SK-N-SH (cell line): Measurements from ENCODE around the gene PIH1D1. TPM values are rescaled to one million over a fixed set of nuclear protein-coding genes. Genes with fewer than 3 reads are reported as not detected.

Experiments used
- CTCF ChIA-PET: fragments of 300-600, 350-600 bp; formaldehyde crosslinking; extraction: SDS; loops from one replicate; lab custom pipeline; 2021; lab: Yijun Ruan, JAX
- POLR2A ChIA-PET: fragments of 350-600 bp; sonication (Branson Sonifier 250); formaldehyde crosslinking; extraction: SDS; loops from one replicate; lab custom pipeline; 2020; ENCODE audit warnings: antibody characterized with exemption, inconsistent platforms; lab: Yijun Ruan, JAX
- DNase-seq: peaks from one replicate; pipeline ENCODE4 v3.0.0; 2012
- H2AFZ ChIP-seq: fragments of 200-600 bp; sonication (generic); 2 replicates; pipeline ENCODE4 v1.8.1; 2016; ENCODE audit warnings: antibody characterized with exemption, mild to moderate bottlenecking, low read depth
- H3F3A ChIP-seq: fragments of 200-600 bp; sonication (generic); replicated peaks from 2 replicates; pipeline ENCODE3; 2016; ENCODE audit warnings: antibody characterized with exemption, mild to moderate bottlenecking; ENCODE audit not compliant: insufficient read depth
- H3K27ac ChIP-seq, 2 experiments: fragments of 200-500 bp in 1 of 2; fragments of 200-600 bp in 1 of 2; sonication (Bioruptor generic) in 1 of 2; sonication (generic), shearing (Covaris generic) in 1 of 2; 2 replicates each; pipeline versions ENCODE4 v1.5.1 to v1.6.1; 2014 to 2016; ENCODE audit warnings: low read depth in 2 of 2, inconsistent platforms in 1 of 2, low read length in 1 of 2, mild to moderate bottlenecking in 1 of 2, mixed read lengths in 1 of 2
- H3K27me3 ChIP-seq: fragments of 200-600 bp; sonication (generic), shearing (Covaris generic); 2 replicates; pipeline ENCODE4 v1.6.1; 2016; ENCODE audit warnings: mixed run types; ENCODE audit not compliant: insufficient read depth
- H3K36me3 ChIP-seq, 2 experiments: fragments of 200-500 bp in 1 of 2; fragments of 200-600 bp in 1 of 2; sonication (Bioruptor generic) in 1 of 2; sonication (generic) in 1 of 2; replicated peaks in 1 of 2; 2 replicates each; pipeline versions ENCODE3 to v1.5.1; 2014 to 2016; ENCODE audit warnings: low read length in 1 of 2, mild to moderate bottlenecking in 1 of 2; ENCODE audit not compliant: insufficient read depth in 2 of 2, control insufficient read depth in 1 of 2
- H3K4me1 ChIP-seq, 2 experiments: fragments of 200-500 bp in 1 of 2; fragments of 200-600 bp in 1 of 2; sonication (Bioruptor generic) in 1 of 2; sonication (generic), shearing (Covaris generic) in 1 of 2; 2 replicates each; pipeline versions ENCODE4 v1.5.1 to v1.6.1; 2014 to 2016; ENCODE audit warnings: low read depth in 1 of 2, low read length in 1 of 2, mixed run types in 1 of 2; ENCODE audit not compliant: insufficient read depth in 2 of 2, control insufficient read depth in 1 of 2
- H3K4me2 ChIP-seq: fragments of 200-600 bp; sonication (generic), shearing (Covaris generic); 2 replicates; pipeline ENCODE4 v1.6.1; 2017; ENCODE audit warnings: mixed run types
- H3K4me3 ChIP-seq, 2 experiments: fragments of 200-500 bp in 1 of 2; fragments of 200-600 bp in 1 of 2; sonication (Bioruptor generic) in 1 of 2; sonication (generic), shearing (Covaris generic) in 1 of 2; 2 replicates each; pipeline versions ENCODE4 v1.5.1 to v1.8.1; 2014 to 2016; ENCODE audit warnings: low read depth in 2 of 2, inconsistent platforms in 1 of 2, low read length in 1 of 2, mild to moderate bottlenecking in 1 of 2, mixed read lengths in 1 of 2, moderate library complexity in 1 of 2
- H3K79me2 ChIP-seq: fragments of 200-600 bp; sonication (generic); 2 replicates; pipeline ENCODE4 v1.8.1; 2017; ENCODE audit warnings: mild to moderate bottlenecking; ENCODE audit not compliant: insufficient read depth
- H3K9ac ChIP-seq: fragments of 200-600 bp; sonication (generic); 2 replicates; pipeline ENCODE4 v1.6.1; 2017; ENCODE audit warnings: mixed run types
- H3K9me2 ChIP-seq: fragments of 200-600 bp; sonication (generic); 2 replicates; pipeline ENCODE4 v1.6.1; 2017; ENCODE audit warnings: mixed run types
- H3K9me3 ChIP-seq: fragments of 200-600 bp; sonication (generic); 2 replicates; pipeline ENCODE4 v1.6.1; 2017; ENCODE audit warnings: mixed run types, mild to moderate bottlenecking, moderate library complexity
- H4K20me1 ChIP-seq: fragments of 200-600 bp; sonication (generic); 2 replicates; pipeline ENCODE4 v1.6.1; 2017; ENCODE audit warnings: mild to moderate bottlenecking, mixed run types; ENCODE audit not compliant: insufficient read depth
- CHD2 ChIP-seq: fragments of 150-350 bp; IDR thresholded peaks from 2 replicates; pipeline ENCODE4 v1.6.1; 2018; ENCODE audit warnings: low read length; ENCODE audit not compliant: partially characterized antibody
- EZH2phosphoT487 ChIP-seq: fragments of 200-600 bp; sonication (generic); IDR thresholded peaks from 2 replicates; pipeline ENCODE4 v1.6.1; 2017; ENCODE audit warnings: low read depth, mixed run types, mild to moderate bottlenecking, antibody characterized with exemption, moderate library complexity, borderline replicate concordance
- IRF3 ChIP-seq: fragments of 150-350 bp; IDR thresholded peaks from 2 replicates; pipeline ENCODE4 v1.6.1; 2016; ENCODE audit warnings: mild to moderate bottlenecking, low read depth, low read length
- MAX ChIP-seq: IDR thresholded peaks from 2 replicates; pipeline ENCODE4 v1.4.0; 2012; ENCODE audit warnings: low read depth
- MXI1 ChIP-seq: IDR thresholded peaks from 2 replicates; pipeline ENCODE4 v1.6.1; 2012; ENCODE audit warnings: mild to moderate bottlenecking, low read depth, low read length, improper control_type of control experiment
- NRF1 ChIP-seq: IDR thresholded peaks from 2 replicates; pipeline ENCODE4 v1.6.1; 2012; ENCODE audit warnings: low read depth, mild to moderate bottlenecking, low read length
- POLR2AphosphoS5 ChIP-seq: IDR thresholded peaks from 2 replicates; pipeline ENCODE4 v1.6.1; 2012; ENCODE audit warnings: low read depth, low read length
- RCOR1 ChIP-seq: fragments of 150-350 bp; IDR thresholded peaks from 2 replicates; pipeline ENCODE4 v1.6.1; 2017; ENCODE audit warnings: antibody characterized with exemption, low read length
- SIN3A ChIP-seq: IDR thresholded peaks from 2 replicates; pipeline ENCODE4 v1.6.1; 2012; ENCODE audit warnings: low read depth, mild to moderate bottlenecking, low read length, moderate library complexity, borderline replicate concordance
- TAF1 ChIP-seq: IDR thresholded peaks from 2 replicates; pipeline ENCODE4 v1.6.1; 2012; ENCODE audit warnings: low read depth, mild to moderate bottlenecking, low read length, moderate library complexity, borderline replicate concordance
- TCF12 ChIP-seq: IDR thresholded peaks from 2 replicates; pipeline ENCODE4 v1.4.0; 2012
- USF2 ChIP-seq: fragments of 150-350 bp; IDR thresholded peaks from 2 replicates; pipeline ENCODE4 v1.6.1; 2017; ENCODE audit warnings: antibody characterized with exemption, low read length, low read depth, borderline replicate concordance
- WGBS: methylation state at CpG from one replicate; pipeline ENCODE4 v1.1.6; 2017; ENCODE audit warnings: low lambda C conversion rate; 5-methylcytosine and 5-hydroxymethylcytosine counted together
- polyA plus RNA-seq, 3 experiments: library from polyadenylated mRNA; depleted of rRNA; stranded (reverse); fragments of >200 nt; gene quantifications; 2 replicates each; pipeline ENCODE4 v1.2.3, GENCODE V29; 2012

The PIH1D1 gene
- polyA plus RNA-seq, 1 of the 3 experiments (the other 2 are of a cell fraction): 157 TPM

GRCh38 chr19:49428547-49429451, 22.8 kb downstream of the PIH1D1 start:
- no peaks in the 10 kb centered on the region for H3K9me2 ChIP-seq
- no peaks in the 10 kb centered on the region for H3K36me3 ChIP-seq
- CTCF ChIA-PET: interaction anchor here (0.5 to 6.2 kb wide), 7 partner anchors 7 to 47 kb away, joined by 3 to 51 read pairs (median 6); no protein-coding TSS in a partner anchor
- H2AFZ ChIP-seq: 0 out of 2 replicates have a peak overlapping the region, but pooled peaks have one; percentile 9
- H3K4me1 ChIP-seq: peaks cover 0 to 4% of the 10 kb centered on the region in 2 experiments; a peak in 1 of 4 replicates
- peaks cover 13% of the 10 kb centered on the region for H3F3A ChIP-seq
- peaks cover 99% of the 10 kb centered on the region for H3K27me3 ChIP-seq
- no peaks in the 10 kb centered on the region for H3K79me2 ChIP-seq
- H3K4me3 ChIP-seq: 0 out of 4 replicates have a peak overlapping the region, but pooled peaks of 1 of the 2 experiments have one; percentile 32
- peak overlapping the region; percentile 66 for H3K4me2 ChIP-seq
- 35% methylated on average over 23 of the region's 29 CpGs for WGBS
- POLR2A ChIA-PET: no interaction called here
- DNase-seq: no peak
- no peaks in the 10 kb centered on the region for H3K9me3 ChIP-seq
- TF ChIP-seq EZH2phosphoT487: peak; percentile 19; the same call in 1 of the 2 replicates
- TF ChIP-seq NRF1: no peak
- H3K27ac ChIP-seq: no peak overlapping the region
- no peaks in the 10 kb centered on the region for H4K20me1 ChIP-seq
- H3K9ac ChIP-seq: no peak overlapping the region

GRCh38 chr19:49427855-49428546, 23.6 kb downstream of the PIH1D1 start:
- Histone ChIP-seq H3K4me3 (peak overlapping the region in 1 of 2 experiments; percentile 32; a peak in 1 of 4 replicates), H3K4me1 (peaks cover 0 to 4% of the 10 kb centered on the region in 2 experiments; a peak in 1 of 4 replicates), H3K36me3 (no peaks in the 10 kb centered on the region), H3K9me2 (no peaks in the 10 kb centered on the region), H3F3A (peaks cover 13% of the 10 kb centered on the region), H3K4me2 (peak overlapping the region; percentile 66), H4K20me1 (no peaks in the 10 kb centered on the region), H3K79me2 (no peaks in the 10 kb centered on the region), H2AFZ (peak overlapping the region; percentile 9; the same call in 1 of the 2 replicates), H3K27me3 (peaks cover 99% of the 10 kb centered on the region), H3K9me3 (no peaks in the 10 kb centered on the region), H3K9ac (no peak overlapping the region), H3K27ac (no peak overlapping the region)
- ChIA-PET POLR2A (no interaction called here), CTCF (interaction anchor here (1.9 to 6.2 kb wide), 2 partner anchors 8 to 37 kb away, joined by 6 to 51 read pairs; no protein-coding TSS in a partner anchor)
- peak; percentile 70 for DNase-seq
- WGBS: 6% methylated on average over 21 of the region's 45 CpGs
- peak; percentile 91; the same call in 1 of the 2 replicates for TF ChIP-seq EZH2phosphoT487
- peak; percentile 19; the same call in 1 of the 2 replicates for TF ChIP-seq MXI1
- TF ChIP-seq IRF3: no peak

GRCh38 chr19:49427339-49427738, 24.3 kb downstream of the PIH1D1 start:
- Histone ChIP-seq H3K9me2 (no peaks in the 10 kb centered on the region), H3K27me3 (peaks cover 99% of the 10 kb centered on the region), H4K20me1 (no peaks in the 10 kb centered on the region), H3K36me3 (no peaks in the 10 kb centered on the region), H3K9ac (no peak overlapping the region), H3K79me2 (no peaks in the 10 kb centered on the region), H3F3A (peaks cover 13% of the 10 kb centered on the region), H3K4me2 (no peak overlapping the region)
- ChIA-PET CTCF (interaction anchor here (1.9 to 6.2 kb wide), 2 partner anchors 9 to 37 kb away, joined by 6 to 51 read pairs; no protein-coding TSS in a partner anchor), POLR2A (no interaction called here)
- DNase-seq: no peak
- TF ChIP-seq EZH2phosphoT487 (no peak), TAF1 (no peak), CHD2 (no peak), MAX (no peak), POLR2AphosphoS5 (no peak), IRF3 (no peak), TCF12 (no peak), RCOR1 (no peak), USF2 (no peak), SIN3A (no peak)
- TF ChIP-seq, all 33 proteins: peak for 0
- Histone ChIP-seq H3K27ac (no peak overlapping the region), H2AFZ (no peak overlapping the region), H3K9me3 (no peaks in the 10 kb centered on the region), H3K4me3 (no peak overlapping the region), H3K4me1 (peaks cover 0 to 4% of the 10 kb centered on the region in 2 experiments; a peak in 1 of 4 replicates)
- 15% methylated on average over 2 of the region's 12 CpGs for WGBS
